Fibroblast of skin of left biceps (primary cell): Measurements from ENCODE around the gene ZBTB16.

Experiments used
- DNase-seq, 2 experiments: peaks; one replicate each; pipeline ENCODE4 v3.0.0-alpha.2; 2013; ENCODE audit warnings: low read depth in 2 of 2

Gene ZBTB16

GRCh38 chr11:114059278-114059983, at the start of gene ZBTB16:
Gene ZBTB16, plus strand, starts transcription at chr11:114059711. Its CDS starts 3,590 bp downstream, at chr11:114063301.
- no peak for DNase-seq

GRCh38 chr11:114010931-114011330, 48.6 kb upstream of the ZBTB16 start:
- DNase-seq = no peak

- no peak for DNase-seq
These were observed 48.1 kb upstream of the ZBTB16 start for GRCh38 chr11:114011443-114011842.

GRCh38 chr11:114015117-114015516, 44.4 kb upstream of the ZBTB16 start:
- DNase-seq = no peak

GRCh38 chr11:114016986-114017385, 42.5 kb upstream of the ZBTB16 start:
- DNase-seq = no peak

GRCh38 chr11:114017723-114018122, 41.8 kb upstream of the ZBTB16 start:
- DNase-seq = no peak

GRCh38 chr11:114019046-114019445, 40.5 kb upstream of the ZBTB16 start:
- no peak for DNase-seq

- DNase-seq = no peak
These were observed 39.9 kb upstream of the ZBTB16 start for GRCh38 chr11:114019574-114019973.

- no peak for DNase-seq
These were observed 34.1 kb upstream of the ZBTB16 start for GRCh38 chr11:114025329-114025907.

- DNase-seq = no peak
These were observed 33.2 kb upstream of the ZBTB16 start for GRCh38 chr11:114026355-114026754.

- no peak for DNase-seq
These were observed 32.1 kb upstream of the ZBTB16 start for GRCh38 chr11:114027391-114027790.

GRCh38 chr11:114027926-114028325, 31.6 kb upstream of the ZBTB16 start:
- DNase-seq = no peak

GRCh38 chr11:114031246-114031966, 28.1 kb upstream of the ZBTB16 start:
- DNase-seq = no peak

- DNase-seq = no peak
These were observed 27.6 kb upstream of the ZBTB16 start for GRCh38 chr11:114031967-114032320.

GRCh38 chr11:114033066-114033465, 26.4 kb upstream of the ZBTB16 start:
- DNase-seq = no peak

- no peak for DNase-seq
These were observed 25.9 kb upstream of the ZBTB16 start for GRCh38 chr11:114033572-114033971.

GRCh38 chr11:114034956-114035355, 24.6 kb upstream of the ZBTB16 start:
- DNase-seq = no peak

GRCh38 chr11:114036147-114036811, 23.2 kb upstream of the ZBTB16 start:
- DNase-seq = peak; percentile 7 to 10

- no peak for DNase-seq
These were observed 22.6 kb upstream of the ZBTB16 start for GRCh38 chr11:114036958-114037357.

- no peak for DNase-seq
These were observed 20.0 kb upstream of the ZBTB16 start for GRCh38 chr11:114039551-114039950.

GRCh38 chr11:114040706-114041211, 18.8 kb upstream of the ZBTB16 start:
- no peak for DNase-seq

- no peak for DNase-seq
These were observed 17.3 kb upstream of the ZBTB16 start for GRCh38 chr11:114042234-114042633.
